Measurements from ENCODE around the gene PHF2. TPM values are rescaled to one million over a fixed set of nuclear protein-coding genes. Genes with fewer than 3 reads are reported as not detected.

PHF2 gene
- total and polyA plus RNA-seq, 2 experiments from 2014 or later = 4.3 to 11.8 TPM

- H3K9me2 ChIP-seq (ENCODE audit: insufficient read depth) = no peaks in the 10 kb centered on the region
- ATAC-seq = no peak
- no peak for DNase-seq (ENCODE audit: low spot score)
- no peak overlapping the region for H3K4me2 ChIP-seq
- H3K36me3 Mint-ChIP-seq (ENCODE audit: low read depth) = peaks cover 6% of the 10 kb centered on the region; the same call in 2 of the 3 replicates
- no peaks in the 10 kb centered on the region for H3K9me3 Mint-ChIP-seq
- H2AFZ ChIP-seq = no peak overlapping the region
- H3K27me3 ChIP-seq (ENCODE audit: insufficient read depth) = no peaks in the 10 kb centered on the region
- no peaks in the 10 kb centered on the region for H3K79me2 ChIP-seq (replicated peaks; ENCODE audit: insufficient read depth)
- TF ChIP-seq CTCF (conservative IDR thresholded peaks at IDR 0.05; ENCODE audit: low read depth in 2 of 2) (no peak), ETS1 (IDR thresholded peaks at IDR 0.05) (no peak), NANOG (IDR thresholded peaks at IDR 0.05; ENCODE audit: borderline replicate concordance) (no peak), ZNF331 (CRISPR knock-in tag; IDR thresholded peaks at IDR 0.05; ENCODE audit: low read depth) (no peak)
- no peak overlapping the region for H3K27ac ChIP-seq (ENCODE audit: low read depth)
- no peak overlapping the region for H3K4me3 Mint-ChIP-seq
- H3K36me3 ChIP-seq (ENCODE audit: insufficient read depth) = no peaks in the 10 kb centered on the region
- H3K4me1 Mint-ChIP-seq = peaks cover 6% of the 10 kb centered on the region; the same call in 1 of the 3 replicates
- H3K27ac Mint-ChIP-seq = no peak overlapping the region
- H3F3A ChIP-seq (replicated peaks; ENCODE audit: low read depth) = no peaks in the 10 kb centered on the region
- H3K27me3 Mint-ChIP-seq (ENCODE audit: insufficient read depth, low read depth, poor library complexity) = peaks cover 9% of the 10 kb centered on the region
- H4K20me1 ChIP-seq (replicated peaks; ENCODE audit: insufficient read depth) = no peaks in the 10 kb centered on the region
- no peak overlapping the region for H3K4me3 ChIP-seq
- H3K4me1 ChIP-seq (ENCODE audit: insufficient read depth) = no peaks in the 10 kb centered on the region
Observed at GRCh38 chr9:93673021-93673838, 96.8 kb downstream of the PHF2 start.

GRCh38 chr9:93673839-93674334 lies 97.5 kb downstream of the PHF2 start:
- no peaks in the 10 kb centered on the region for H3K79me2 ChIP-seq (replicated peaks; ENCODE audit: insufficient read depth)
- TF ChIP-seq EZH2 (IDR thresholded peaks at IDR 0.05; ENCODE audit: low read depth, unreplicated experiment) (no peak), CREB1 (CRISPR knock-in tag; IDR thresholded peaks at IDR 0.05; ENCODE audit: low read depth) (no peak)
- H3K27ac Mint-ChIP-seq = no peak overlapping the region
- peaks cover 6% of the 10 kb centered on the region; the same call in 2 of the 3 replicates for H3K36me3 Mint-ChIP-seq (ENCODE audit: low read depth)
- H3K9me2 ChIP-seq (ENCODE audit: insufficient read depth) = no peaks in the 10 kb centered on the region
- no peak for DNase-seq (ENCODE audit: low spot score)
- H2AFZ ChIP-seq = no peak overlapping the region
- no peaks in the 10 kb centered on the region for H4K20me1 ChIP-seq (replicated peaks; ENCODE audit: insufficient read depth)
- H3K4me3 ChIP-seq = no peak overlapping the region
- no peaks in the 10 kb centered on the region for H3K4me1 ChIP-seq (ENCODE audit: insufficient read depth)
- no peak overlapping the region for H3K27ac ChIP-seq (ENCODE audit: low read depth)
- H3K4me3 Mint-ChIP-seq = no peak overlapping the region
- H3K36me3 ChIP-seq (ENCODE audit: insufficient read depth) = no peaks in the 10 kb centered on the region
- ATAC-seq = no peak
- H3K27me3 Mint-ChIP-seq (ENCODE audit: insufficient read depth, low read depth, poor library complexity) = peaks cover 9% of the 10 kb centered on the region
- H3K27me3 ChIP-seq (ENCODE audit: insufficient read depth) = no peaks in the 10 kb centered on the region
- H3K4me2 ChIP-seq = no peak overlapping the region
- H3F3A ChIP-seq (replicated peaks; ENCODE audit: low read depth) = no peaks in the 10 kb centered on the region
- peaks cover 3% of the 10 kb centered on the region; the same call in 1 of the 3 replicates for H3K4me1 Mint-ChIP-seq
- H3K9me3 Mint-ChIP-seq = no peaks in the 10 kb centered on the region
